T1000 (cell line): Measurements from ENCODE around the gene VAT1.
A peak's percentile ranks its signal among the peaks of the same experiment; 100 is the strongest.
"Not testable (repeated sequence)": the region's sequence is repeated elsewhere in the genome, so short reads cannot be mapped to it uniquely, and the experiment has no call there.

Source experiments
- DNase-seq: peaks from one replicate; lab custom pipeline; 2025; ENCODE audit warnings: mixed read lengths; lab: John Stamatoyannopoulos, UW

VAT1 gene

DNA sequence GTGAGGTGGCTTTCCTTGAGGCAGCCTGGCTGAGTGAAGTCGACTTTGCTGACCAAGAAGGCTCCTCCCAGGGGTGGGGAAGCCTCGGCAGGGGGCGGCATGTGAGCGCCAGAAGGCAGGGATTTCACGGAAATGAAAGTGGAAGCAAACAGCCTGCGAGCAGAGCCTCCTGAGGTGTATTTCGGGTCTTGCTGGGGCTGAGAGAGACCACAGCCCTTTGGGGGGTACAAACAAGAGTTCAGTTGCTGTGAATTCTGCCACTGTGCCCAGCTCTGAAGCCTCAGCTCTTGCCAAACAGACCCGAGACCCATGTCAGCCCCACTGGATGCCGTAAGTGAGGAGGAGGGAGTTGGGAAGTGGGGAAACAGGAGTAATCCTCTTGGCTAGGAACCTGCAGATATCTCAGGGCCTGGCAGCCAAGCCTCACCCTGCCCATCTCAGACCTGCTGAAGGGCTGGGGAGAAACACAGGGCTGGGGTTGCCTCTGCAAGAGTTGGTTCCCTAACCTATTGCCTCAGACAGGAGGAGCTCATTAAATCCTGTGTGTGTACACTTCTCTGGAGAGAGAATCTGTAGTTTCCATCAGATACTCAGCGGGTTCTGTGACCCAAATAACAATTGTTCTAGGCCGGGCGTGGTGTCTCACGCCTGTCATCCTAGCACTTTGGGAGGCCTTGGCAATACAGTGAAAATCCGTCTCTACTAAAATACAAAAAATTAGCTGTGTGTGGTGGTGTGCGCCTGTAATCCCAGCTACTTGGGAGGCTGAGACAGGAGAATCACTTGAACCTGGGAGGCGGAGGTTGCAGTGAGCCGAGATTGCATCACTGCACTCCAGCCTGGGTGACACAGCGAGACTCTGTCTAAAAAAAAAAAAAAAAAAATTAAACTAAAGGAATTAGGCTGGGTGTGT lies 15.3 kb downstream of the VAT1 start, which contains the start of gene IFI35:
IFI35 (plus strand) TSS at position 146 of the 913 bp plus-strand sequence; CDS start at position 310, 164 bp downstream.
- peak; percentile 70 for DNase-seq

DNA sequence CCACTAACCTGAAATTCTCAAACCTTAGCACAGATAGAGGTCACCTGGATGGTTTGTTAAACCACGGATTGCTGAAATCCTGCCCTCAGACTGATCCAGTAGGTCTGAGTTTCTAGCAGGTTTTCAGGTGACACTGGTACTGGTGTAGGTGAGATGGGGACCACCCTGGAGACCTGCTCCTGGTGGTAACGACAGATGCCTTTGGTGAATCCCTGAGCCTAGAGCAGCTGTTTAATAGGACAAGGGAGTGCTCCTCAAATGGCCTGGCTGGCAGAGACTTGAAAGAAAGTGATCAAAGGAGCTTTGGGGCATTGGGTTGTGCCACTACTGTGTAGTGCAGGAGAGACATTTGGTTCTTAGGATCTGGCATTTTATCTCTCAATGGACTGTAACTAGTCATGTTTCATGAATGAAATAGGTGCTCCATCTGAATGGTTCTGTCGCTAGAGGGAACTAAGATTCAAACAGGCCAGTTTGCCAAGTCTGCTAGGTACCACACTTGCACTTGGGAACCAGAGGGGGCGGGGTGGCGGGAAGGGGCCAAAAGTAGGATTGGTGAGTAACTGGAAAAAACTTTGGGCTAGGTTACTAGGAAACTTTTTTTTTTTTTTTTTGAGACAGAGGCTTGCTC lies 18.5 kb downstream of the VAT1 start:
- DNase-seq: no peak

DNA sequence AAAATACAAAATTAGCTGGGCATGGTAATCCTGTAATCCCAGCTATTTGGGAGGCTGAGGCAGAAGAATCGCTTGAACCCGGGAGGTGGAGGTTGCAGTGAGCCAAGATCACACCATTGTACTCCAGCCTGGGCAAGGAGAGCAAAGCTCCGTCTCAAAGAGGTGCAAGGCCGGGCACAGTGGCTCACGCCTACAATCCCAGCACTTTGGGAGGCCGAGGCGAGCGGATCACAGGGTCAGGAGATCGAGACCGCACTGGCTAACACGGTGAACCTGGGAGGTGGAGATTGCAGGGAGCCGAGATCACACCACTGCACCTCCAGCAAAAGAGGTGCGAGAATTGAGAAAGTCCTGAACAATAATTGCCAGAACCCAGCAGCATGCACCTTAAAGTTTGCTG lies 21.3 kb downstream of the VAT1 start:
- not testable (repeated sequence) for DNase-seq

DNA sequence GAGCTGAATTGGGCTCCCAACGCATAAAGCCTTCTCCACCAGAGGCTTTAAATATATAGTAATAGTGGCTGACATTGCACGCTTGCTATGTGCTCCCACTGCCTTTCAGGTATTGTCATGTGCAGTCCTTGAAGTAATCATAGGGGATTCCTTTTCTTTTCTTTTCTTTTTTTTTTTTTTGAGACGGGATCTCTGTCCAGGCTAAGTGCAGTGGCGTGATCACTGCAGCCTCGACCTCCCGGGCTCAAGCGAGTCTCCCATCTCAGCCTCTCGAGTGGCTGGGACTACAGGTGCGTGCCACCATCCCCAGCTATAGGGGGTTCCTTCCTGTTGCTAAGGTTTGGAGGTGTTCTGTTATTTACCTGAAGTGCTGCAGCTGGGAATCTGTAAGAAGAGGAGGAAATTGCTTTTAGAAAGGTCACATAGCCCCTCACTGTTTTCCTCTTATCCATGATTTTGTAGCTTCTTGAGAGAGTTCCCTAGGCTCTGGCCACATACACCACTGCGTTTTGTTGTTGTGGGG lies 23.1 kb downstream of the VAT1 start:
- DNase-seq: no peak

DNA sequence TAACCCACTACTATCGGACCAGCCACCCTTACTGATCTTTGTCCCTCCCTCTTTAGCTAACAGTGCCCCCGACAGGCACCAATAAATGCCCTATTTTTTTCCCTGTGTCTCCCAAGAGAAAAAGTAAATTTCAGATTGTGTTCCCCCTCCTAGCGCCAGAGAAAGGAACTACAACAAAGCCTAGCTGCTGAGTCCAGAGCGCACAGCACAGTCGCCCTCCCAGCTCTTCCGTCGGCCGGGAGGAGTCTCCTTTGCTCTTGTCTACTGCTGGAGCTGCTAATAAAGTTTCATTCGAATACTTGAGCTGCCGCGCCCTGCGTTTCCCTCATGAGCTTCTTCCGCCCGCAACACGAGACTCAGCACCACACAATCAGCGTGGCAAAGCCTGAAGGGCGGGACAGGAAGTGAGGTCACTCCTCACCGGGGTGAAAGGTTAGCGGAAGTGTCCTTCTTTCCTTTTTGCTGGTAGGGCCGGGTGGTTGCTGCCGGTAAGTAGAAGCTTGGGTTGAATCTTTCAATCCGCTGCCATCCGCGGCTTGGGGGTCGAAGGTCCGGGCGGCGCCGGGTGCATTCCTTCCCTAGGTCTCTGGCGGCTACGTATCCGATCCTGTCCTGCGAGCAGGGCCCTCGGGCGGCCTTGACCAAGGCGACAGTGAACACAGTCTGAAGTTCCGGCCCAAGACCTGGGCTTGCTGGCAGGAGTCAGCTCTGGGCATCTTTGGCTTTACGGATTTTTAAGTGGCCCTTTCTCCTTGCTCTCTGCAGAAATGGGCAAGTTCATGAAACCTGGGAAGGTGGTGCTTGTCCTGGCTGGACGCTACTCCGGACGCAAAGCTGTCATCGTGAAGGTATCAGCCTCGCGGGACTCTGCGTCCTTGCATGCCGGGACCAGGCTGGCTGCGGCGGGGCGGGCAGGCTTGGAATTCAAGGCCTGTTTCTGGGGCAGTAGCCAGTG lies 23.9 kb downstream of the VAT1 start, which contains the start of gene RPL27:
RPL27 (plus strand) TSS at position 436 of the 955 bp plus-strand sequence; CDS start at position 768, 332 bp downstream.
- peak; percentile 97 for DNase-seq

DNA sequence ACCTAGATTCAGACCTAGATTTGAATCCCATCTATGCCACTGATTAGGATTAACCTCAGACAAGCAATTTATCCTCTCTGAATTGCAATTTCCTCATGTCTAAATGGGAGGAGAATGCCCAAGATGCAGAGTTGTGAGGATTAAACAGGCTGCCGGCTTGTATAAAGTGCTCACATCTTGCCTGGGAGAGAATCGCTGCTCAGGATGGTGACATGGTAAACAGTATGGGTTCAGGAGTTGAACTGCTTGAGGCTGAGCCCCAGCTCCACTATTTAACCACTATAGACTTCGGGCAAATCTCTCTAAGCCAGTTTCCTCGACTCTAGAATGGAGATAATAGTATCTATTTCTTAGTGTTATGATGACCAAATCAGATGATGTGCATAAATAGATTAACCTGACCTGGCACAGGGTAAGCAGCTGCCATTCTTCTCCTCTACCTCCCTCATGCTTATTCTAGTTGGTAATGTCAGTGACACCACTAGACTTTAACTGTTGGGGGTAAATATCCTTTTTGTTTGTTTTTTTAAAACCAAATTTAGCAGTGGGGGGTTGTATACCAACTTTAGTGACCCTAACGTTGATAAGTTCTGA lies 24.7 kb downstream of the VAT1 start:
- no peak for DNase-seq

DNA sequence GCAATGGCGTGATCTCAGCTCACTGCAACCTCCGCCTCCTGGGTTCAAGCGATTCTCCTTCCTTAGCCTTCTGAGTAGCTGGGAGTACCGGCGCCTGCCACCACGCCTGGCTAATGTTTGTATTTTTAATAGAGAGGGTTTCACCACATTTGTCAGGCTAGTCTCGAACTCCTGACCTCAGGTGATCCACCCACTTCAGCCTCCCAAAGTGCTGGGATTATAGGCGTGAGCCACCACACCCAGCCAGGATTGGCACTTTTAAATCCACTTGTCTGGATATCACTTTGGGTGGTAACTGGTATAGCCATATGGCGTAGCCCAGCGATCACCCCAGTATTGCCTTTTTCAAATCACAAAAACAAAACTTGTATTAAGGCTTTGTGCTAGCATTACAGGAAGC lies 28.3 kb downstream of the VAT1 start:
- not testable (repeated sequence) for DNase-seq

DNA sequence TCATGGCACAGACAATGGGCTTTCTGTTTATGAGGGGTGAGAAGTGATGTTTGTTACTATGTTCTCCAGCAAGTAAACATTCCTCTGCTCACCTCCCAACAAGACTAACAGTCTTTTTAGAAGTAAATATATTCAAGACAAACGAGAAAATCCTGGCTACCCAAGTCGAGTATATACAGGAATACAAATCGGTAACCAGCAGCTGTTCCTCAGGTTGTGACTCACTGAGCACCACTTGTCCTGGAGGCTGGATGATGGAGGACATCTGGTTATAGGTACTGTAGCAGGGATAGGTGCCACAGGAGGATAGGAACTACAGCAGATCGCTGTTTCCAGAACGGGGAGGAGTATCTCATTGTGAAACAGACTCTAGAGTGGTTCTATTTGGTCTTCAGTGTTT lies 29.3 kb downstream of the VAT1 start:
- no peak for DNase-seq

DNA sequence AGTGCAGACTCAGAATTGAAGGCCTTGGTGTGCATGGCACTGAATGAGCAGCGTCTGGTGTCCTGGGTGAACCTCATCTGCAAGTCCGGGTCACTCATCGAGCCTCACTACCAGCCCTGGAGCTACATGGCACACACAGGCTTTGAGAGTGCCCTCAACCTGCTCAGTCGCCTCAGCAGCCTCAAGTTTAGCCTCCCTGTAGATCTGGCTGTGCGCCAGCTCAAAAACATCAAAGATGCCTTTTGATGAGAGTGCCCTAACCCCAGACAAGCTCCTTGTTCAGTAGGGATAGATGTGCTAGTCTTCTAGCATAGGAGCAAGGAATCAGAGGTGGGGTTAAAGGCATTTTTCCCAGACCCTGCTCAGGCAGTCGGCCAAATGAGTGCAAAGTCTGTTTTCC lies 30.7 kb downstream of the VAT1 start:
- DNase-seq: no peak

DNA sequence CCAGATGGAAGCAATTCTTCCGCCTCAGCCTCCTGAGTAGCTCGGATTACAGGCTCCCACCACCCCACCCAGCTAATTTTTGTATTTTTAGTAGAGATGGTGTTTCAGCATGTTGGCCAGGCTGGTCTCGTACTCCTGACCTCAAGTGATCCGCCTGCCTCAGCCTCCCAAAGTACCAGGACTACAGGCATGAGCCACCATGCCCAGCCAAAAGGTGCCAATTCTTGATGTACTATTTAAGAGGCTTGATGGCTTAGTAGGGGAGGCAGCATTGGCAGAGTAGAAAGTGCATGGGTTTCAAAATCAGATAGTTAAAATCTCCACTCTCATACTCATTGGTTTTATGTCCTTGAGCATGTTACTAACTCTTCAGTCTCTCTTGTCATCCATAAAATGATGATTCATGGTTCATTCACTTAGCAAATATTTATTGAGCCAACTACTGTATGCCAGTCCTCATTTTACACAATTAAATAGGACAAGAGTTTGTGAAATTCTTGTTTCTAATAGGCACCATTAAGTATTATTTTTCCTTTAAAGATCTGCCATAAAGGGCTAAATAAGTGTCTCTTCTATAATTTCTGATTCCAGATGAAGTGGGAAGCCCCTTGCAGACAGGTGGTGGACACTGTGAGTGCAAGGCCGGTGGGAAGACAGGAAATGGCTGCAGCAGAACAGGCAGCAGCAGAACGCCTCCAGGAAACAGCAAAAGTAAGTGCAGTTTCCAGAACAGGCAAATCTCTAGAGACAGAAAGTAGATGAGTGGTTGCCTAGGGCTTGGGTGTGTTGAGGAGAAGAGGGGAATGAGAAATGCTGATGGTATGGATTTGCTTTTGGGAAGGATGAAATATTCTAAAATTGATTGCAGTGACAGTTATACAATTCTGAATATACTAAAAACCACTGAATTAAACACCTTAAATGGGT lies 32.2 kb downstream of the VAT1 start:
- DNase-seq: peak; percentile 21

DNA sequence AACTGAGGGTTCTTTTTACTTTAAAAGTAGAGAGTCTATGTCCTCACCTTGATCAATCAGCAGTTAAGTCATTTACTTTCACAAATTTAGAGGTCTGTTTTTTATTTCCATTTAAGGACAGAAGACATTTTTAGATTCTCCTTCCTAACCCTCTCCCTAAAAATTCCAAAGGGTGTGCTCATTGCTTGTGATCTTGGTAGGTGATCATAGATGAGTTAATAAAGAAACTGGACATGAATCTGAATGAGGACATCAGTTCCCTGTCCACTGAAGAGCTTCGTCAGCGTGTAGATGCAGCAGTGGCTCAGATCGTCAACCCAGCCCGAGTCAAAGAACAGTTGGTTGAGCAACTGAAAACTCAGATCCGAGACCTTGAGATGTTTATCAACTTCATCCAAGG lies 33.0 kb downstream of the VAT1 start:
- DNase-seq: no peak

DNA sequence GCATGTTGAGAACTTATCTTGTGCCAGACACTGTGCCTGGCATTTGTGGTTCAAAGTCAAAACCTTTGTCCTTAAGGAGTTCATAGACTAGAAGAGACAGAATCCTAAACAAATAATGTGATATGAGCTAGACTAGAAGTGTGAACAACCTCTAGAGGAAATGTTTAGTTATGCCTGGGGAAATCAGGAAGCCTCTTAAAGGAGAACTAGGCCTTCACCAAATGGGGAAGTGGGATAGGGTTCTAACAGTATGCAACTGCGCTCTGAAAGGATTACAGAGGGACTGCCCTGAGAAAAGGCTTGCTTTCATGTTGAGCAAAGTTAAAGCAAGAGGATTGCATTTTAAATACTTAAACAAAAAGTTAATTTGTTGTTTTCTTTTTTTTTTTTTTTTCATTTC lies 37.0 kb downstream of the VAT1 start:
- DNase-seq: no peak

DNA sequence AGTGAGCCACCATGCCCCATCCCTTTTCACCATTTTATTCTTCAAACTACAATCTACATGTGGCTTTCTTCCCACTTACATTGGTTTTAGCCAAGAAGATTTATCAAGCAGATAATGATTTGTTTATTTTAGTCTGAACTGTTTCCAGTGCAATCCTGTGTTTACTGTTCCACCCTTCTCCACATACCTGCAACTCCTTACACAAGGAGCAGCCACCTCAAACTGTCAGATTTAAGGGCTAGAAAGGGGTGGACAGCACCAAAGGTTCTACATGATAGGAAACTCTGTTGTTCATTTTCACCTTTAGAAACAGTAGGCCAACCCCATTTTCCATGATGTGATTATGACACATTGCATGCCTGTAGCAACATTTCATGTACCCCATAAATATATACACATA lies 39.9 kb downstream of the VAT1 start:
- DNase-seq: no peak

DNA sequence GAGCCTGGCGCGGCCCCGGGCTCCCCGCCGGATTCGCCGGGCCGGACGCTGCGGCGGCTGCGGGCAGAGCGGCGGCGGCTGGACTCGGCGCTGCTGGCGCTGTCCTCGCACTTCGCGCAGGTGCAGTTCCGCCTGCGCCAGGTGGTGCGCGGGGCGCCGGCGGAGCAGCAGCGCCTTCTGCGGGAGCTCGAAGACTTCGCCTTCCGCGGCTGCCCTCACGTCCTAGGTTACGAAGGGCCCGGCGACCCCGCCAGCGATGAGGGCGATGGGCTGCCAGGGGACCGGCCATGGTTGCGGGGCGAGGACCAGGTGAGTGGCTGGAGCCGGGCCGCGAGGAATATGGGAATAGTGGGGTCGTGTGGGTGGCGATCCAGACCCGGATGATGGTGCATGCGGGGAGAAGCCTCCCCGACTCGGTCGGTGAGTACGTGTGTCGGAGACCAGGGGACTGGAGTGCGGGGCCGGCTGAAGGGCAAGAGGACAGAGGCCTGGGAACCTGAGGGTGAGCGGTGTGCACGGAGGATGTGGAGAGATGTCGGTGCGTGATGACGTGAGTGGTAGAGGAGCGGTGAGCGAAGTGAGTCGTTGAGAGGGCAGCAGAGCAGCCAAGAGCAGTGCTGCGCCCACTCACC lies 41.3 kb downstream of the VAT1 start:
- DNase-seq: peak; percentile 2

DNA sequence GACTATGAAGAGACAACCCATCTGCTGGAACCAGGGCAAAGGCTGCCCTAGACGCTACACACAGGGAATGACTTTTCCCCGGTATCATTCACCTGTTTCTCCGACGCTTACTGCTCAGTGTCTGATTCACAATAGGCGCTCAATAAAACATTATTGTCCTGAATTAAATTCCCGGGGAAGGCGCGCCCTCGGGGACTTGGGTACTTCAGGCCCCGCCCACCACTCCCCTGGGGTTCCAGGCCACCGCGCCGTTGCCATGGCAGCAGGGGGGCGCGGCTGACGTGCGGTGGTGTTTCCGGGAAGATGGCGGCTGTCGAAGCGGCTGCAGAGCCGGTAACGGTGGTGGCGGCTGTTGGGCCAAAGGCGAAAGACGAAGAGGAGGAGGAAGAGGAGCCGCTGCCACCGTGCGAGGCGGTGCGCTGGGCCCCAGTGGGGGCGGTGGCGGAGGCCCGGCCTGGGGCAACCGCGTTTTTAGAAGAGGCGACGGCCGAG lies 41.9 kb downstream of the VAT1 start, which contains the start of gene RUNDC1:
RUNDC1 (plus strand) TSS at position 292 of the 492 bp plus-strand sequence; CDS start at position 304, 12 bp downstream.
- DNase-seq: peak; percentile 78

DNA sequence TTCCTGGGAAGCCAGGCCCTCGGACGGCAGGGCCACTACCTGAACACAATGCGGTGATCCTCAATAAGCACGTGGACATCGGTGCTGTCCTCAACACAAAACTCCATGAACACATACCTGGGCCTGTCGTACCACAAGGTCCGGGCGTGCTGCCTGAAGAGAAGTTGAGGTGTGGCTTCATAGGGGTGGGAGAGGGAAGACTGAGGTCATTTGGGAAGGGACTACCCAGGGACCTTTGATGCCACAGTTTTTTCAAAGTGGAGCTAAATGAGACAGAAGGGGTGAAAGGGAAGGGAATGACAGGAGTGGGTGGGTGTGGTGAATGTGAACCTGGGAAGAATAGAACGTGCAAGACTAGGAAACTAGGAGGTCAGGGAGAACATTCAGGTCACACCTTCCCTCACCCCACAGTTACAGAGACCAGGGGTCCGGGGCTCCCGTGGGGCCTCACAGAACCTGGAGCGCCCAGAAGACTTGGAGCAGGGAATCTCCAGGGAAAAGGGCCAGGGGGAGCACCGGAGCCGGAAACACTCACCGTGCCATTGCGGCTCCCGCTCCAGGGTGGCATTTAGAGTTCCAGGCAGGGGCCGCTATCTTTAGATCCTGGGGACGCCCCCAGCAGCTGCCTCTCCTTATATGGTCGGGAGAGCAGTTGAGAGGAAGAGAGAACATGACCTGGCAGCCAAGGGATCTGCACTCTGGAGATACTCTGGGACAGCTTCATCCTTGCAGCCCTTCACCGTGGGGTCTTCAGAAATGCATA lies 42.5 kb downstream of the VAT1 start, which contains the start of gene PTGES3L:
PTGES3L (minus strand) TSS at position 570 of the 763 bp plus-strand sequence; CDS start at position 543, 27 bp downstream.
- no peak for DNase-seq

DNA sequence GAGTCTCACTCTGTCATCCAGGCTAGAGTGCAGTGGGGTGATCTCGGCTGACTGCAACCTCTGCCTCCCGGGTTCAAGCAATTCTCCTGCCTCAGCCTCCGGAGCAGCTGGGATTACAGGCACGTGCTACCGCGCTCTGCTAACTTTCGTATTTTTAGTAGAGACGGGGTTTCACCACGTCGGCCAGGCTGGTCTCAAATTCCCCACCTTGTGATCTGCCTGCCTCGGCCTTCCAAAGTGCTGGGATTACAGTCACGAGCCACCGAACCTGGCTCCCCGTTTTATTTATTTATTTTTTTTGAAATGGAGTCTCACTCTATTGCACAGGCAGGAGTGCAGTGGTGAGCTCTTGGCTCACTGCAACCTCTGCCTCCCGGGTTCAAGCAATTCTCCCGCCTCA lies 46.5 kb downstream of the VAT1 start:
- DNase-seq: not testable (repeated sequence)

DNA sequence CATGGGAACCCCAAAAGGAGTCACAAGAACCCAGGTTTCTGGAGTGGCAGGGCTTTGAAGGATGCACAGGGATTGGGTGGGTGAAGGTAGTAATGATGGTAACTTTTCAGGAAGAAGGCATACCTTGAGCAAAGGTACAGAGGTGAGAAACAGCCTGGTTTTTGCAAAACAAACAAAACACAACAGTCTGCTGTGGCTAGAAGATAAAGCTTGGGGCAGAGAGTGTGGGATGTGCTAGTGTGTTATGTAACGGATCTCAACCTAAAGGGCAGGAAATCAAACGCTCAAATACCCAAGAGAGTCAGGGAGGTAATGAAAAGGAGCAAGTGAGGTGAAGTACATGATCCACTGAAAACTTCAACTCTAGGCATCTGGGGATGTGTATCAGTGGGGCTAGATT lies 46.9 kb downstream of the VAT1 start:
- no peak for DNase-seq
